Choroid plexus epithelial cell (primary cell): ENCODE data around the gene MLC1.

Experiments
- DNase-seq: peaks from one replicate; pipeline ENCODE4 v3.0.0-alpha.2; 2010; ENCODE audit warnings: low read depth
- H3K4me3 ChIP-seq: 2 replicates; pipeline ENCODE4 v1.5.1; 2011; ENCODE audit warnings: low read depth, mild to moderate bottlenecking, control low read depth, low read length, moderate library complexity
- TF ChIP-seq, protein P1 (sequence below): conservative IDR thresholded peaks from 2 replicates; pipeline ENCODE4 v1.5.1; 2011; ENCODE audit warnings: low read depth, mild to moderate bottlenecking, control low read depth, inconsistent platforms, low read length, moderate library complexity

MLC1 gene

GRCh38 chr22:50085211-50085972, at the start of gene MLC1:
MLC1 (minus strand) TSS chr22:50085426; CDS start chr22:50084902, 524 bp downstream.
- TF ChIP-seq, protein P1, sequence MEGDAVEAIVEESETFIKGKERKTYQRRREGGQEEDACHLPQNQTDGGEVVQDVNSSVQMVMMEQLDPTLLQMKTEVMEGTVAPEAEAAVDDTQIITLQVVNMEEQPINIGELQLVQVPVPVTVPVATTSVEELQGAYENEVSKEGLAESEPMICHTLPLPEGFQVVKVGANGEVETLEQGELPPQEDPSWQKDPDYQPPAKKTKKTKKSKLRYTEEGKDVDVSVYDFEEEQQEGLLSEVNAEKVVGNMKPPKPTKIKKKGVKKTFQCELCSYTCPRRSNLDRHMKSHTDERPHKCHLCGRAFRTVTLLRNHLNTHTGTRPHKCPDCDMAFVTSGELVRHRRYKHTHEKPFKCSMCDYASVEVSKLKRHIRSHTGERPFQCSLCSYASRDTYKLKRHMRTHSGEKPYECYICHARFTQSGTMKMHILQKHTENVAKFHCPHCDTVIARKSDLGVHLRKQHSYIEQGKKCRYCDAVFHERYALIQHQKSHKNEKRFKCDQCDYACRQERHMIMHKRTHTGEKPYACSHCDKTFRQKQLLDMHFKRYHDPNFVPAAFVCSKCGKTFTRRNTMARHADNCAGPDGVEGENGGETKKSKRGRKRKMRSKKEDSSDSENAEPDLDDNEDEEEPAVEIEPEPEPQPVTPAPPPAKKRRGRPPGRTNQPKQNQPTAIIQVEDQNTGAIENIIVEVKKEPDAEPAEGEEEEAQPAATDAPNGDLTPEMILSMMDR: no peak
- no peak for DNase-seq
- no peak within 1 kb of the TSS for H3K4me3 ChIP-seq

- TF ChIP-seq, protein P1: no peak
These were observed 49.3 kb upstream of the MLC1 start for GRCh38 chr22:50134481-50134880.

DNA sequence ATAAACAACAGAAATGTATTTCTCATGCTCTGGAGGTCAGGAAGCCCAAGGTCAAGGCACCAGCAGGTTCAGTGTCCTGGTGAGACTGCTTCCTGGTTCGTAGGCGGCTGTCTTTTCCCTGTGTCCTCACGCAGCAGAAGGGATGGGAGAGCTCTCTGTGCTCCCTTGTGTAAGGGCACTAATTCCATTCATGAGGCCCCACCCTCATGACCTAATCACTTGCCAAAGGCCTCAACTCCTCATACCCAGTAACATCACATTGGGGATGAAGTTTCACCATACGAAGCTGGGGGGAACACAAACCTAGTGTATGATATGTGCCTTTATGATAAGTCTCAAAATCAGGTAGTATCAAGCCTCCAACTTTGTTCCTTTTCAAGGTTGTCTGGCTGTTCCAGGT, 46.7 kb upstream of the MLC1 start:
- no peak overlapping the region for H3K4me3 ChIP-seq
- TF ChIP-seq, protein P1: no peak
- no peak for DNase-seq

More at GRCh38 chr22:50134481-50134880, 49.3 kb upstream of the MLC1 start:
- no peak overlapping the region for H3K4me3 ChIP-seq
- no peak for DNase-seq

DNA sequence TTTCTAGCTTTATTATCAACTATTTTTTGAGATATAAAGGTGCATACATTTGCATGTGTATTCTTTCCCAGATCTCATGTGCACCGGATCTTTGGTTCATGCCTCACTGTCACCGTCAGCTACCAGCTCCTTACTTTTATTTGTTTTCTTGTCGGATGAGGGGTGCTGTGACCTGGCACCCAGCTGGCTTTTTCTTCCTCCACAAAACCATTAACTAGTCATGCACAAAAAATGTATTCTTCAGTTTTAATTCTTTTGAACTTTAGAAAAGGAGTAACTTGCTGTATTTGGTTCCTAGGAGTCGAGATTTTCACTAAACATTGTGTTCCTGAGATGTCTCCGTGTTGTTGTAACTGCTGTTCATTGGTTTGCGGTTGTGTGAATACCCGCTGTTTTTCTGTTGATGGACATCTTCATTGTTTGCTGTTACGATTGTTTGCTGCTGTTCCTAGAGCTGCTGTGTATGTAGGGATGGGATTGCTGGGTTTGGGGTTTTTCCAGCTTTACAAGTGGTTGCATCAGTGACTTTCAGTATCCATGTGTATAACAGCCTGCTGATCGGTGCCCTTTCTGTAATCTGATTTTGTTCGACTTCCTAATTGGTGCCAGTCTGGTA, 44.0 kb upstream of the MLC1 start:
- TF ChIP-seq, protein P1: no peak
- DNase-seq: peak; percentile 78
- H3K4me3 ChIP-seq: no peak overlapping the region

GRCh38 chr22:50125029-50125428, 39.8 kb upstream of the MLC1 start:
- H3K4me3 ChIP-seq: no peak overlapping the region
- no peak for DNase-seq
- TF ChIP-seq, protein P1: no peak

- H3K4me3 ChIP-seq: no peak overlapping the region
- TF ChIP-seq, protein P1: no peak
- DNase-seq: no peak
These were observed 37.9 kb upstream of the MLC1 start for GRCh38 chr22:50123119-50123518.

DNA sequence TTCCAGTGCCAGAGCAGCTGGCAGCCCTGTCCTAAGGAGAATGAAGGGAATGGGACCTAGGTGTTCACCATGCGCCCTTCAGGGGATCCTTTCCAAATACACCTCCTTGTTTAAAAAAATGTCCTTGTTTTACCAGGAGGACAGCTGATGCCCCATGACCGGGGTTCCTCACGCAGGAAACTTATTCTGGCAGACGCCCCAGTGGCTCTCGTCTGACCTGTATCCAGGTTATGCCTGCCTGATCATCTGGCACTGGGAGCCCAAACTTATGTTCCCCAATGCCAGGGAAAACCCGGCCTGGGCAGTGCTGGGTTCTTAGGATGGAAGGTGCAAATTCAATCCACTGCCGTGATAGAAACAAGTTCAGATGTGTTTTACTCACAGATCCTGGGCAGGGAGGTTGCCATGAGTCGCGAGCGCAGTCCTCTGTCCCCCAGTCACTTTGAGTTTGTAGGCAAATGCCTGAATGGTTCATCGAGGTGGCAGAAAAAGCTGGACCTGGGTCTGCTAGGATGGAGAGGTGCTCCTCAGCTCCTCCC, 36.0 kb upstream of the MLC1 start:
- TF ChIP-seq, protein P1: no peak
- DNase-seq: no peak
- H3K4me3 ChIP-seq: no peak overlapping the region
